ENCODE data around the gene MAK.

Gene MAK

GRCh38 chr6:10763006-10763405 is 75.3 kb downstream of the MAK start:
- no peak overlapping the region for H3K4me3 ChIP-seq (ENCODE audit: low read length)
- no peak overlapping the region for H3K27ac ChIP-seq (ENCODE audit: low read length)
- H3K27me3 ChIP-seq (replicated peaks; ENCODE audit: insufficient read depth, low read length), result no peaks in the 10 kb centered on the region
- no peaks in the 10 kb centered on the region for H3K79me2 ChIP-seq (ENCODE audit: low read length)
- no peak overlapping the region for H3K9ac ChIP-seq (ENCODE audit: low read length)
- H2AFZ ChIP-seq (ENCODE audit: low read length), result no peak overlapping the region
- H3K4me1 ChIP-seq (ENCODE audit: low read length), result no peaks in the 10 kb centered on the region
- no peaks in the 10 kb centered on the region for H4K20me1 ChIP-seq (ENCODE audit: insufficient read depth, low read length)
- H3K9me2 ChIP-seq (replicated peaks; ENCODE audit: insufficient read depth, low read length), result no peaks in the 10 kb centered on the region
- H3K36me3 ChIP-seq (replicated peaks; ENCODE audit: insufficient read depth, low read length), result no peaks in the 10 kb centered on the region
- H3K9me3 ChIP-seq (replicated peaks; ENCODE audit: insufficient read depth, low read length), result no peaks in the 10 kb centered on the region
- H3K4me2 ChIP-seq (ENCODE audit: low read depth, low read length), result no peak overlapping the region
- no peak for DNase-seq
- H3F3A ChIP-seq (ENCODE audit: insufficient read depth, low read length), result no peaks in the 10 kb centered on the region
- TF ChIP-seq EZH2phosphoT487 (IDR thresholded peaks at IDR 0.05; ENCODE audit: low read length) (no peak), EZH2 (optimal IDR thresholded peaks at IDR 0.05; ENCODE audit: low read depth, low read length) (no peak), CTCF (IDR thresholded peaks at IDR 0.05; ENCODE audit: low read length) (no peak)

GRCh38 chr6:10759884-10760329 is 78.4 kb downstream of the MAK start:
- Histone ChIP-seq H3K9me2 (replicated peaks; ENCODE audit: insufficient read depth, low read length) (no peaks in the 10 kb centered on the region), H3K4me3 (ENCODE audit: low read length) (no peak overlapping the region), H4K20me1 (ENCODE audit: insufficient read depth, low read length) (no peaks in the 10 kb centered on the region), H3K79me2 (ENCODE audit: low read length) (no peaks in the 10 kb centered on the region), H3K36me3 (replicated peaks; ENCODE audit: insufficient read depth, low read length) (no peaks in the 10 kb centered on the region), H3K4me2 (ENCODE audit: low read depth, low read length) (no peak overlapping the region), H3F3A (ENCODE audit: insufficient read depth, low read length) (no peaks in the 10 kb centered on the region), H3K4me1 (ENCODE audit: low read length) (no peaks in the 10 kb centered on the region), H3K27ac (ENCODE audit: low read length) (no peak overlapping the region), H3K9ac (ENCODE audit: low read length) (no peak overlapping the region), H3K9me3 (replicated peaks; ENCODE audit: insufficient read depth, low read length) (no peaks in the 10 kb centered on the region), H2AFZ (ENCODE audit: low read length) (no peak overlapping the region), H3K27me3 (replicated peaks; ENCODE audit: insufficient read depth, low read length) (no peaks in the 10 kb centered on the region)
- TF ChIP-seq EZH2phosphoT487 (IDR thresholded peaks at IDR 0.05; ENCODE audit: low read length) (no peak), EZH2 (optimal IDR thresholded peaks at IDR 0.05; ENCODE audit: low read depth, low read length) (no peak), CTCF (IDR thresholded peaks at IDR 0.05; ENCODE audit: low read length) (no peak)
- no peak for DNase-seq

GRCh38 chr6:10759312-10759839 is 79.0 kb downstream of the MAK start:
- DNase-seq, result peak; percentile 36
- H3K9me3 ChIP-seq (replicated peaks; ENCODE audit: insufficient read depth, low read length), result no peaks in the 10 kb centered on the region
- no peaks in the 10 kb centered on the region for H3K36me3 ChIP-seq (replicated peaks; ENCODE audit: insufficient read depth, low read length)

More at GRCh38 chr6:10759312-10759839, 79.0 kb downstream of the MAK start:
- Histone ChIP-seq H3K79me2 (ENCODE audit: low read length) (peaks cover 3% of the 10 kb centered on the region; the same call in 1 of the 2 replicates), H3K4me1 (ENCODE audit: low read length) (no peaks in the 10 kb centered on the region), H3F3A (ENCODE audit: insufficient read depth, low read length) (no peaks in the 10 kb centered on the region), H3K4me2 (ENCODE audit: low read depth, low read length) (no peak overlapping the region), H4K20me1 (ENCODE audit: insufficient read depth, low read length) (no peaks in the 10 kb centered on the region), H2AFZ (ENCODE audit: low read length) (no peak overlapping the region), H3K9ac (ENCODE audit: low read length) (no peak overlapping the region), H3K9me2 (replicated peaks; ENCODE audit: insufficient read depth, low read length) (no peaks in the 10 kb centered on the region), H3K27ac (ENCODE audit: low read length) (no peak overlapping the region), H3K4me3 (ENCODE audit: low read length) (no peak overlapping the region), H3K27me3 (replicated peaks; ENCODE audit: insufficient read depth, low read length) (no peaks in the 10 kb centered on the region)
- peak; percentile 54 for TF ChIP-seq CTCF (IDR thresholded peaks at IDR 0.05; ENCODE audit: low read length)
- TF ChIP-seq EZH2phosphoT487 (IDR thresholded peaks at IDR 0.05; ENCODE audit: low read length), result no peak

Data from MM.1S (cell line).